Keratinocyte (primary cell): ENCODE results near the gene TDRD6. TPM values are rescaled to one million over a fixed set of nuclear protein-coding genes. Genes with fewer than 3 reads are reported as not detected.
"Not testable (repeated sequence)": the region's sequence is repeated elsewhere in the genome, so short reads cannot be mapped to it uniquely, and the experiment has no call there.

ENCODE experiments used
- DNase-seq: peaks from one replicate; pipeline ENCODE4 v3.0.0-alpha.2; 2011; ENCODE audit warnings: low read depth, missing footprints, low spot score
- FAIRE-seq: peaks from 2 replicates; lab custom pipeline; 2011; peaks lifted over from hg19 to GRCh38; lab: Jason Lieb, UNC
- H2AFZ ChIP-seq: 2 replicates; pipeline ENCODE4 v1.6.0; 2012; ENCODE audit warnings: low read length, control low read depth, inconsistent platforms; ENCODE audit not compliant: control insufficient read depth
- H3K27ac ChIP-seq: 2 replicates; pipeline ENCODE4 v1.5.1; 2011; ENCODE audit warnings: low read length; ENCODE audit not compliant: control insufficient read depth, insufficient read depth
- H3K27me3 ChIP-seq: 3 replicates; pipeline ENCODE4 v1.6.0; 2011; ENCODE audit warnings: low read length; ENCODE audit not compliant: control insufficient read depth, insufficient read depth; ENCODE audit errors: extremely low read depth
- H3K36me3 ChIP-seq, 2 experiments: 2 replicates in 1 of 2; 3 replicates in 1 of 2; pipeline ENCODE4 v1.5.1; 2011; ENCODE audit warnings: low read length in 2 of 2, mild to moderate bottlenecking in 1 of 2; ENCODE audit not compliant: control insufficient read depth in 2 of 2, insufficient read depth in 2 of 2; ENCODE audit errors: extremely low read depth in 1 of 2
- H3K4me1 ChIP-seq: 3 replicates; pipeline ENCODE4 v1.5.1; 2011; ENCODE audit warnings: low read length; ENCODE audit not compliant: control insufficient read depth, insufficient read depth; ENCODE audit errors: extremely low read depth
- H3K4me2 ChIP-seq: 3 replicates; pipeline ENCODE4 v1.6.0; 2011; ENCODE audit warnings: low read depth, low read length; ENCODE audit not compliant: control insufficient read depth, insufficient read depth; ENCODE audit errors: extremely low read depth
- H3K4me3 ChIP-seq, 3 experiments: fragments of 200-600 bp in 1 of 3; sonication (generic) in 1 of 3; 2 replicates in 2 of 3; 3 replicates in 1 of 3; pipeline ENCODE4 v1.5.1; 2011 to 2016; ENCODE audit warnings: low read length in 3 of 3, mild to moderate bottlenecking in 3 of 3, control low read depth in 2 of 3, inconsistent platforms in 1 of 3, low read depth in 1 of 3, mixed read lengths in 1 of 3, mixed run types in 1 of 3, moderate library complexity in 1 of 3; ENCODE audit not compliant: control insufficient read depth in 2 of 3, insufficient read depth in 2 of 3; ENCODE audit errors: extremely low read depth in 1 of 3
- H3K79me2 ChIP-seq: 2 replicates; pipeline ENCODE4 v1.6.0; 2012; ENCODE audit warnings: low read length; ENCODE audit not compliant: control insufficient read depth, insufficient read depth
- H3K9ac ChIP-seq: 3 replicates; pipeline ENCODE4 v1.6.0; 2011; ENCODE audit warnings: low read length; ENCODE audit not compliant: control insufficient read depth, insufficient read depth; ENCODE audit errors: extremely low read depth
- H3K9me1 ChIP-seq: 3 replicates; pipeline ENCODE4 v1.6.0; 2011; ENCODE audit warnings: low read length; ENCODE audit not compliant: control insufficient read depth, insufficient read depth; ENCODE audit errors: extremely low read depth
- H3K9me3 ChIP-seq: 2 replicates; pipeline ENCODE4 v1.5.1; 2012; ENCODE audit warnings: low read depth, low read length; ENCODE audit not compliant: control insufficient read depth
- H4K20me1 ChIP-seq: 3 replicates; pipeline ENCODE4 v1.6.0; 2011; ENCODE audit warnings: low read length; ENCODE audit not compliant: control insufficient read depth, insufficient read depth; ENCODE audit errors: extremely low read depth
- EZH2 ChIP-seq: IDR thresholded peaks from one replicate; pipeline ENCODE4 v1.6.1; 2012; ENCODE audit warnings: inconsistent platforms, mild to moderate bottlenecking, low read length, moderate library complexity
- dilution Hi-C: fragments of 300-500 bp; cut with MboI; formaldehyde crosslinking; loops from one replicate; pipeline ENCODE4 v1.7.0; 2020; ENCODE audit warnings: low sequenced_read_pairs; ENCODE audit not compliant: extremely low pct_ligation_motif_present
- polyA plus RNA-seq, 5 experiments: library from polyadenylated mRNA; depleted of rRNA in 3 of 5; stranded (reverse) in 3 of 5; stranded (forward) in 1 of 5; unstranded in 1 of 5; fragments of >200 nt; gene quantifications; 1 replicate in 1 of 5; 2 replicates in 3 of 5; 3 replicates in 1 of 5; pipeline versions ENCODE4 v1.2.1 to v1.2.3, GENCODE V29; 2011 to 2012; ENCODE audit warnings: missing spikeins in 2 of 5, low read depth in 1 of 5, low replicate concordance in 1 of 5
- TF ChIP-seq, protein P1 (sequence below), 3 experiments: IDR thresholded peaks in 1 of 3; conservative IDR thresholded peaks in 1 of 3; optimal IDR thresholded peaks in 1 of 3; 2 replicates in 2 of 3; 3 replicates in 1 of 3; pipeline versions ENCODE3 to v1.5.1; 2011; ENCODE audit warnings: low read length in 3 of 3, mild to moderate bottlenecking in 3 of 3, moderate library complexity in 2 of 3, control low read depth in 1 of 3, inconsistent platforms in 1 of 3; ENCODE audit not compliant: insufficient read depth in 2 of 3; ENCODE audit errors: extremely low read depth in 1 of 3

TDRD6 gene
- polyA plus RNA-seq, 1 donor (not counting 4 experiments of a cell fraction or from before 2014, with no cell fraction given) = 0.25 TPM

DNA sequence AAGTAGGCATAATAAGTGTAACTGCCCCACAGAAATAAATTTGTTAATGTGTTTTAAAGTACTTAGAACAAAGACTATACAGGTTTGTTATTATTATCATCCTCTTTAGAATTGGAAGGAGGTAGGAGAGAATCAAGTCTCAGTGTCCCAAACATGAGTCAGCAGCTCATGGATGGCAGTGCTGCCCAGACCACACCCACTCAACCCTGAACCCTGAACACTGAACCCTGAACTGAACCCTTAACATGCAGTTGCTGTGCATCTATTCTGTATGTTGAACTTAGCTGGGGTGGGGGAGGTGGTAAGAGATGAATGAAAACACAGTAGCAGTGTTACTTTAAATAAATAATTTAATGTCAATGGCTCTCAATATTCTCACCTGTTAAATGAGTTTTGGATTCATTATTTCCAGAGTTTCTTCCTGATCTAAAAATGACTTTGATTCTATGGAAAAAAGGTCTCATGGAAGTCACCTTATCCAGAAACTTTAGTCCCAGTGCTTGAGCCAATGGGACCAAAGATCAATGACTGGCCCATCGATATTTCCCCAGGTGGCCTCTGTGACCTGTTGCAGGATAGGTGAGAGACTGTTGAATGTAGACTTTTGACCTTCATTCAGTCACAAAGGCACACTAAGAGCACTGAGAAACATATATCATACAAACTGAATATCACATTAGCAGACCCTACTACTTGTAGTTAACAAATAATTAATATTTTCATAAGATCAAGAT lies 55.9 kb downstream of the TDRD6 start:
- FAIRE-seq (no peak), DNase-seq (no peak)
- Histone ChIP-seq H3K79me2 (no peaks in the 10 kb centered on the region), H3K4me1 (no peaks in the 10 kb centered on the region), H3K36me3 (no peaks in the 10 kb centered on the region), H4K20me1 (no peaks in the 10 kb centered on the region), H2AFZ (no peak overlapping the region), H3K27me3 (no peaks in the 10 kb centered on the region), H3K9me3 (no peaks in the 10 kb centered on the region), H3K9me1 (no peaks in the 10 kb centered on the region), H3K4me2 (no peak overlapping the region), H3K9ac (no peak overlapping the region), H3K27ac (no peak overlapping the region), H3K4me3 (no peak overlapping the region)
- dilution Hi-C loops = no loop called here
- TF ChIP-seq EZH2 = no peak
- TF ChIP-seq, protein P1, sequence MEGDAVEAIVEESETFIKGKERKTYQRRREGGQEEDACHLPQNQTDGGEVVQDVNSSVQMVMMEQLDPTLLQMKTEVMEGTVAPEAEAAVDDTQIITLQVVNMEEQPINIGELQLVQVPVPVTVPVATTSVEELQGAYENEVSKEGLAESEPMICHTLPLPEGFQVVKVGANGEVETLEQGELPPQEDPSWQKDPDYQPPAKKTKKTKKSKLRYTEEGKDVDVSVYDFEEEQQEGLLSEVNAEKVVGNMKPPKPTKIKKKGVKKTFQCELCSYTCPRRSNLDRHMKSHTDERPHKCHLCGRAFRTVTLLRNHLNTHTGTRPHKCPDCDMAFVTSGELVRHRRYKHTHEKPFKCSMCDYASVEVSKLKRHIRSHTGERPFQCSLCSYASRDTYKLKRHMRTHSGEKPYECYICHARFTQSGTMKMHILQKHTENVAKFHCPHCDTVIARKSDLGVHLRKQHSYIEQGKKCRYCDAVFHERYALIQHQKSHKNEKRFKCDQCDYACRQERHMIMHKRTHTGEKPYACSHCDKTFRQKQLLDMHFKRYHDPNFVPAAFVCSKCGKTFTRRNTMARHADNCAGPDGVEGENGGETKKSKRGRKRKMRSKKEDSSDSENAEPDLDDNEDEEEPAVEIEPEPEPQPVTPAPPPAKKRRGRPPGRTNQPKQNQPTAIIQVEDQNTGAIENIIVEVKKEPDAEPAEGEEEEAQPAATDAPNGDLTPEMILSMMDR (optimal IDR thresholded peaks at IDR 0.05 in 1 of 3, IDR thresholded peaks at IDR 0.05 in 1 of 3, conservative IDR thresholded peaks at IDR 0.05 in 1 of 3; ENCODE audit: extremely low read depth in 1 of 3, insufficient read depth in 2 of 3, low read length in 3 of 3) = no peak

DNA sequence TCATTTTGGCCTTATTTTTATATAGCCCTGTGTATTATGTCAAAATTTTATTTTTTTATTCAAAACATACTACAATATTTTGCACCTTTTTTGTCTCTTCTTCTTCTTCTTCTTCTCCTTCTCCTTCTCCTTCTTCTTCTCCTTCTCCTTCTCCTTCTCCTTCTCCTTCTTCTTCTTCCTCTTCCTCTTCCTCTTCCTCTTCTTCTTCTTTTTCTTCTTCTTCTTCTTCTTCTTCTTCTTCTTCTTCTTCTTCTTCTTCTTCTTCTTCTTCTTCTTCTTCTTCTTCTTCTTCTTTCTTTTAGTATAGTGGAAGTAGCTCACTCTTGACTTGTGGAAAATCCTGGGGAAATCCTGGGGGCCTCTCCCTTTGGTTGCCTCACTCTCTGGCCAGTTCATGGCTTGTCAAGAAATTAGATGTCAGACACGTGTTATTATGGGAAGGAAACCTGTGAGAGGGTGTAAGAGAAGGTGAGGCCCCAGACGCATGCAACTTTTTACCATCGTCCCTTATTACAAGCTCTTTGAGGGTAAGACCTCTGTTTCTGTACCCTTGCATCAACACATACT lies 56.6 kb downstream of the TDRD6 start:
- H3K4me1 ChIP-seq, H3K9me1 ChIP-seq, H3K9ac ChIP-seq, H3K27ac ChIP-seq, H3K27me3 ChIP-seq, dilution Hi-C loops, H3K36me3 ChIP-seq, H3K9me3 ChIP-seq, DNase-seq, H3K4me3 ChIP-seq, H4K20me1 ChIP-seq, FAIRE-seq, H3K4me2 ChIP-seq, H2AFZ ChIP-seq, H3K79me2 ChIP-seq: not testable (repeated sequence)
